Large intestine (tissue), 3 donors: Measurements from ENCODE around the gene PITPNC1. TPM values are rescaled to one million over a fixed set of nuclear protein-coding genes. Genes with fewer than 3 reads are reported as not detected.

ENCODE experiments used
- DNase-seq, 2 donors: peaks; one replicate each; pipeline versions ENCODE4 v3.0.0 to v3.0.0-alpha.2; 2013
- H3K27ac ChIP-seq: one replicate; pipeline ENCODE4 v1.5.1; 2013; ENCODE audit warnings: low read length
- H3K27me3 ChIP-seq: 2 replicates; pipeline ENCODE4 v1.6.1; 2013; ENCODE audit warnings: low read length; ENCODE audit not compliant: control insufficient read depth, insufficient read depth
- H3K36me3 ChIP-seq: 2 replicates; pipeline ENCODE4 v1.6.1; 2013; ENCODE audit warnings: low read length; ENCODE audit not compliant: control insufficient read depth, insufficient read depth
- H3K4me1 ChIP-seq: one replicate; pipeline ENCODE4 v1.6.1; 2013; ENCODE audit warnings: low read length; ENCODE audit not compliant: control insufficient read depth, insufficient read depth
- H3K4me3 ChIP-seq: one replicate; pipeline ENCODE4 v1.5.1; 2013; ENCODE audit warnings: low read length
- H3K9me3 ChIP-seq: one replicate; pipeline ENCODE4 v1.6.1; 2013; ENCODE audit warnings: mild to moderate bottlenecking, low read depth, low read length, moderate library complexity; ENCODE audit not compliant: control insufficient read depth
- WGBS: methylation state at CpG from one replicate; pipeline ENCODE4 v1.1.5; 2013; ENCODE audit warnings: low lambda C conversion rate; ENCODE audit not compliant: insufficient coverage; 5-methylcytosine and 5-hydroxymethylcytosine counted together
- polyA plus RNA-seq: library from polyadenylated mRNA; unstranded; fragments of 120-200 nt; gene quantifications from one replicate; pipeline ENCODE4 v1.2.1, GENCODE V29; 2013

The PITPNC1 gene
- polyA plus RNA-seq, 1 donor, result 6.7 TPM

DNA sequence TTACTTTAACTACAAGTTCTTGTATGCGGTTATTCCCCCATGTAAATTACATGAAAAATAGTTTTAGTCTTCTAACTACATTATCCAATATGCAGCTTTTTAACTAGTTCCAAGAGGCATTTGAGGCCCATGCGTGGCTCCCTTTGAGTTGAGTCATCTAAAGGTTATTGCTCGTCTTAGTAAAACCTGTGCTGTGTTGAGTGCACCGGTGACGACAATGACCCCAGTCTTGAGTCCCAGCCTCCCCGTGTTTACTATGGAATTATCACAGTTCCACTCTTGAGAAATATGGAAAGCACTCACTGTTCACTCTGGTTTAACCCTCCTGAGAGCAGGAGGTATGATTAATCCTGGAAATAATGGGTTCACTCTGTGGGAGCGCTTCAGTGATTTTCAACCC, 119.2 kb downstream of the PITPNC1 start:
- peaks cover 3% of the 10 kb centered on the region for H3K27me3 ChIP-seq
- 70% methylated on average over 4 of the region's 7 CpGs for WGBS
- no peaks in the 10 kb centered on the region for H3K36me3 ChIP-seq
- DNase-seq, result no peak
- no peaks in the 10 kb centered on the region for H3K4me1 ChIP-seq
- H3K27ac ChIP-seq, result no peak overlapping the region
- H3K9me3 ChIP-seq, result no peaks in the 10 kb centered on the region
- H3K4me3 ChIP-seq, result no peak overlapping the region

DNA sequence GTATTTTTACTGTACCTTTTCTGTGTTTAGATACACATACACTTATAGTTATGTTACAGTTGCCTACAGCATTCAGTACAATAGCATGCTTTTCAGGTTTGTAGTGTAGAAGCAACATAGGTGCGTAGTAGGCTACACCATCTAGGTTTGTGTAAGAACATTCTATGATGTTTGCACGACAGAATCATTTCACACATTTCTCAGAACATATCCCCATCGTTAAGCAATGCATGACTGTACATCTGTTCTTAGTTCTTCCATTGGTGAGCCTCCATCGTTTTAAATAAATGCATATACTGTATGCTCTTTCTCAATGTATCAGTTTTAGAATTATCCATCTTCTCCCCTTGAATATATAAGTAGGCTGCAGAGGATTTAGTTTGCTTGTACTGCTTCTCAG, 122.6 kb downstream of the PITPNC1 start:
- DNase-seq, result no peak
- no peaks in the 10 kb centered on the region for H3K36me3 ChIP-seq
- no peaks in the 10 kb centered on the region for H3K27me3 ChIP-seq
- H3K27ac ChIP-seq, result no peak overlapping the region
- WGBS, result 95% methylated on average over 4 of the region's 4 CpGs
- H3K4me1 ChIP-seq, result no peaks in the 10 kb centered on the region
- no peaks in the 10 kb centered on the region for H3K9me3 ChIP-seq
- no peak overlapping the region for H3K4me3 ChIP-seq

DNA sequence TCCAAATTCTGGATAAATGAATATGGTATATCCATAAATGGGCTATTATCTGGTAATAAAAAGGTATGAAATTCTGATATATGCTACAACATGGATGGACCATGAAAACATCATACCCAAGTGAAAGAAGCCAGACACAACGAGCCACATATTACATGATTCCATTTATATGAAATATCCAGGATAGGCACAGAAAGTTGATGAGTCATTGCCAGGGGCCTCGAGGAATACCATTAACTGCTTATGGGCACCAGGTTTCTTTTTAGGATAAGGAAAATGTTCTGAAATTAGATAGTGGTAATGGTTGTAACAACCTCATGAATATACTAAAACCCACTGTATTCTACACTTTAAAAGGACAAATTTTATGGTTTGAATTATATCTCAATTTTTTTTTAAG, 123.2 kb downstream of the PITPNC1 start:
- H3K36me3 ChIP-seq, result no peaks in the 10 kb centered on the region
- no peak overlapping the region for H3K4me3 ChIP-seq
- no CpG with 5 or more reads among the region's 2 CpGs for WGBS
- no peaks in the 10 kb centered on the region for H3K9me3 ChIP-seq
- H3K27ac ChIP-seq, result no peak overlapping the region
- DNase-seq, result no peak
- no peaks in the 10 kb centered on the region for H3K27me3 ChIP-seq
- H3K4me1 ChIP-seq, result no peaks in the 10 kb centered on the region

DNA sequence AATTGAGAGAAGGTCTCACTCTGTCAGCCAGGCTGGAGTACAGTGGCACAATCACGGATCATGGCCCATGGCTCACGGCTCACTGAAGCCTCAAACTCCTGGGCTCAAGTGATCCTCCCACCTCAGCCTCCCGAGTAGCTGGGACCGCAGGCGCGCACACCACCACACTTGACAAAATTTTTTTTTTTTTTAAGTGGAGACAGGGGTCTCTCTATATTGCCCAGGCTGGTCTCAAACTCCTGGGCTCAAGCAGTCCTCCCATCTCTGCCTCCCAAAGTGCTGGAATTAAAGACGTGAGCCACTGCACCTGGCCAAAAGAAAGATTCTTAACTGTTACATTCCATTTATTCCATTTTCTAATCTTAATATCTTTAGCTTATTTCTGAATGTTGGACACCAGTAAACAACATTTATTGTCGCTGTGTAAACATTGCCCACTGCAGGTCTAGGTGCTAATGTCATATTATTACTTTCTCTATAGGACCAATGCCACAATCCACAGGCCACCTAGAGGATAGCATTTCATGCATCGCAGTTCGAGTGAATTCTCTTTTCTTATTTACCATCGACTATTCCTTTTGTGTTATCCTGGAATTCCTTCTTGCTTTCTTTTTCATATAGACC, 123.7 kb downstream of the PITPNC1 start:
- 98% methylated on average over 4 of the region's 11 CpGs for WGBS
- H3K27ac ChIP-seq, result no peak overlapping the region

DNA sequence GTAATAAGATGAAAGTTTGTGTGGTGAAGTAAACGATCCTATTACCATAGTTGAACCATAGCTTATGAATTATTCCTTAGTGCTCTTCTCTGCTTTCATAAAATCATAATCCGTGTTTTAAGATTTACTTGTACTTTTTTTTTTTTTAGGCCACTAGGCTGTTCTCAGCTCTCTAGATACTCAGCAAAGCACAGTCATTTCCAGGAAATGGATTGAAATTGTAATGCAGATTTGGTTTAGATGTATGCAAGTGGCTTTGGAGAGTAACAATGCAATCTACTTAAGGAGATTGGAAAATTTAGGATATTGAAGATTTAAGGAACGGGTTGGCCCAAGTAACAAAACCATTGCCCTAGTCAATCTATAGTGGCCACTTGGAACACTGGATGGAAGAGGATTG, 125.1 kb downstream of the PITPNC1 start:
- Histone ChIP-seq H3K4me1 (no peaks in the 10 kb centered on the region), H3K4me3 (no peak overlapping the region), H3K36me3 (no peaks in the 10 kb centered on the region), H3K27me3 (no peaks in the 10 kb centered on the region), H3K9me3 (no peaks in the 10 kb centered on the region), H3K27ac (no peak overlapping the region)
- WGBS, result 100% methylated on average over 2 of the region's 3 CpGs
- no peak for DNase-seq

More for the DNA sequence above, 123.7 kb downstream of the PITPNC1 start:
- Histone ChIP-seq H3K4me1 (no peaks in the 10 kb centered on the region), H3K4me3 (no peak overlapping the region), H3K9me3 (no peaks in the 10 kb centered on the region), H3K27me3 (no peaks in the 10 kb centered on the region), H3K36me3 (no peaks in the 10 kb centered on the region)
- no peak for DNase-seq

DNA sequence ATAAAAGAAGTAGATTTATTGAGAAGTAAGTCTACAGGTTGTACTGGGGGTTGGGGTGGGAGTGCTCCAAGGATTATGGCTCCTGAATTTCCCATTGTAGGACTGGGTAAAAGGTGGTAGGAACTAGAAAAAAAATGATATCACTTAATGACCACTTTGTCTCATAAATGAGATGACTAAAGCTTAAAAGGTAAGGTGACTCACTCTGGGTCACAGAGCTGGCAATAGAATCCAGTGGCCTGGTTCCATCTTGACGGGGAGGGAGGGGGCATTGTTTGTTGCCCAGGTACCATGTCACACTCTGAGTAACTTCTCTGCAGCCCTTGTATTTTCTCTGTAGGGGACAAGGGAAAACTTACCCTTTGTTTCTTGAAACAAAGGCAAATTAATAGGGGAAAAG, 126.1 kb downstream of the PITPNC1 start:
- Histone ChIP-seq H3K36me3 (no peaks in the 10 kb centered on the region), H3K27me3 (no peaks in the 10 kb centered on the region), H3K4me1 (no peaks in the 10 kb centered on the region), H3K4me3 (no peak overlapping the region), H3K27ac (no peak overlapping the region), H3K9me3 (no peaks in the 10 kb centered on the region)
- no CpG with 5 or more reads among the region's 1 CpG for WGBS
- no peak for DNase-seq

DNA sequence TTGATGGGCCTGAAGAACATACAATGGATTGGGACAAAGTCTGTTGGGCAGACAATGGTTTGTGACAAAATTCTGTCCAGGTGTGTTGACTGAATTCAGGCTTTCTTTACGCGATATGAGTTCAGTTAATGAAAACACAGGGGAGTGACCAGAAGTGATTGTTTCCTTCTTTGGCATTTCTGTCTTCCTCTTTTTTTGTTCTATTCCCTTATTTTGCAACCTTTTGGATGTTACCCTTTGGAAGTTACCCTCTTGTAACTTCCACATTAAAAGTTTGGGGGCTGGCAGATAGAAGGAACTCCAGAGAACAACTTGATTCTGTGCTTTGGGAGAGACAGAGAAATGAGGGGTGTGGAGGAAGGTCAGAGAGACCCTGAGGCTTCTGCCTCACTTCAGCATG, 126.7 kb downstream of the PITPNC1 start:
- Histone ChIP-seq H3K27ac (no peak overlapping the region), H3K36me3 (no peaks in the 10 kb centered on the region), H3K9me3 (no peaks in the 10 kb centered on the region), H3K4me1 (no peaks in the 10 kb centered on the region), H3K4me3 (no peak overlapping the region), H3K27me3 (no peaks in the 10 kb centered on the region)
- no CpG with 5 or more reads among the region's 2 CpGs for WGBS
- no peak for DNase-seq

DNA sequence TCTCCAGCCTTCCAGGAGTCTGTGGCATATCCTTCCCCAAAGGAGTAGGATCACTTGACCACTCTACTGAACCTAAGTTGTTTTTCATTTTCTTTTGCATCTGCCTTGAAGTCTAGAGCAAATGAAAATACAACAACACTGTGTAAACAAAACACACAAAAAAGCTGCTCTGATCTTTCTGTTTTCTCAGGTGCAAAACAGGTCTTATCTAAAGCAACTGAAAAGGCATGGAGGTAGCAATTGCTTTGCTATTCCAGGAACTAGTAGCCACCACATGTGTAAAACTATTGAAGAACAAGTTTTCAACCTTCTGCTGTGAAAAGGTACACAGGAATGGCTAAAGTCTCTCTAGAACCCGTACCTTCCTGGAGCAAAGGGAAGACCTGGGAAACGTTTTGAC, 127.1 kb downstream of the PITPNC1 start:
- Histone ChIP-seq H3K36me3 (no peaks in the 10 kb centered on the region), H3K27ac (no peak overlapping the region), H3K9me3 (no peaks in the 10 kb centered on the region), H3K27me3 (no peaks in the 10 kb centered on the region), H3K4me3 (no peak overlapping the region), H3K4me1 (no peaks in the 10 kb centered on the region)
- WGBS, result no CpG with 5 or more reads among the region's 2 CpGs
- DNase-seq, result no peak

DNA sequence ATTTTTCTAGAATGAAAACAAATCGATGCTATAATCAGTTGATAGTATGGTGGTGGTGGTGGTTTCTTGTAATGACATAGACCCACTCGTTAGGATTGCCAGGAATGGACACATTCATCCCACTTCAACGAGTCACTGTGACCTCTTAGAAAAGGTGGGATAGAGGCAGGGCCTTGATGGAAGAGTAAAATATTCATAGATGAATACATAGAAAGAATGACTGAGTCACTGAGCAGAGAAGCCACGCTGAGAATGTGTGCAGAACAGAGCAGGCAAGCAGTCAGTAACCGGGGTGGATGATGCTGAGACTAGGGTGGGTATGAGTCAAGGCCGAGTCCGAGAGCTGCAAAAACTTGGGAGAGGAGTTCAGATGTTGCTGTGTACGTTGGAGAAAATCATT, 129.9 kb downstream of the PITPNC1 start:
- DNase-seq, result no peak
- no peaks in the 10 kb centered on the region for H3K36me3 ChIP-seq
- H3K27ac ChIP-seq, result no peak overlapping the region
- H3K4me3 ChIP-seq, result no peak overlapping the region
- no peaks in the 10 kb centered on the region for H3K4me1 ChIP-seq
- WGBS, result no CpG with 5 or more reads among the region's 8 CpGs
- no peaks in the 10 kb centered on the region for H3K9me3 ChIP-seq
- no peaks in the 10 kb centered on the region for H3K27me3 ChIP-seq

DNA sequence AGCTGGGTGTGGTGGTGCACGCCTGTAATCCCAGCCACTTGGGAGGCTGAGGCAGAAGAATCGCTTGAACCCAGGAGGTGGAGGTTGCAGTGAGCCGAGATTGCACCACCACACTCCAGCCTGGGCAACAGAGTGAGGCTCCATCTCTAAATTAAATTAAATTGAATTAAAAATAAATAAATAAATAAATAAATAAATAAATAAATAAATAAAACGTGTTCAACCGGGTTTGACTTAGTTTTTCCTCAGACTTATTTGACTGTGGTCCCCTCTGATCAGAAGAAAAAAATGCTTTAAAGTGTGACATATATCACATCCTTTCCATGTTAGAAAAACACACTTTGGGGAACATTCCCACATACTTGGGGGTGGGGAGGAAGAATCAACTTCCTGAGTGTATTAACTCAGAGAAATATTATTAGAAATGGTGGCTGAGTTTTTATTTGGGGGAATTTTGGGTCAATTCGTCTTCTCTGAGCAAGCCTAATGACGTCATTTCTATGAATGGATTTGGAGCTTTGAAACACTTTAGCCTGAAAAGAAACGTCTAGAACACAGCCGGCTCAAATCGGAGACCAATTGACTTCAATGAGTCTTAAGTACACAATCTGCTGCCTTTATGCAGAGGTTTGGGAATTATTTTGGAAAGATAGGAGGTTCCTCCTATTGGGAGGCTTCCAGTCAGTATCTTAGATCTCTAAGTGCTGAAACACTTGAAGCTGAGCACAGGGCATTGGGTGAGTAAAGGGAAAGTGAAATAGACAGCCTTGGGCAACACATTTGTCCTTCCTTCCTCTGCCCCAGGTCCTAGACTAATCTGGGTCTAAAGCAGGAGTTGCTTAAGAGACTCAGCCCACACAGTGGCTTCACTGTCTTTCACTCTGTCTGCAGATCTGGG, 132.6 kb downstream of the PITPNC1 start:
- no peak for DNase-seq
- H3K4me1 ChIP-seq, result no peaks in the 10 kb centered on the region
- H3K27ac ChIP-seq, result no peak overlapping the region
- WGBS, result 93% methylated on average over 4 of the region's 10 CpGs
- no peaks in the 10 kb centered on the region for H3K36me3 ChIP-seq
- H3K4me3 ChIP-seq, result no peak overlapping the region
- H3K9me3 ChIP-seq, result no peaks in the 10 kb centered on the region
- H3K27me3 ChIP-seq, result no peaks in the 10 kb centered on the region
